ENCODE data around the gene HSBP1.

HSBP1 gene

GRCh38 chr16:83785455-83785854, 22.3 kb upstream of the HSBP1 start:
- no peaks in the 10 kb centered on the region for H3K4me1 ChIP-seq (ENCODE audit: insufficient read depth, low read length)
- no peak overlapping the region for H3K4me3 ChIP-seq (ENCODE audit: low read length)
- no peaks in the 10 kb centered on the region for H3K9me3 ChIP-seq (ENCODE audit: insufficient read depth, low read depth, low read length)
- H3K36me3 ChIP-seq (ENCODE audit: insufficient read depth, low read length): no peaks in the 10 kb centered on the region
- H3K27ac ChIP-seq (ENCODE audit: low read depth, low read length): no peak overlapping the region
- H3K27me3 ChIP-seq (ENCODE audit: insufficient read depth, low read length): no peaks in the 10 kb centered on the region
- 82% methylated on average over 2 of the region's 2 CpGs for WGBS
- no peak overlapping the region for H3K9ac ChIP-seq (ENCODE audit: low read depth, low read length)

- no peaks in the 10 kb centered on the region for H3K36me3 ChIP-seq (ENCODE audit: insufficient read depth, low read length)
- H3K9me3 ChIP-seq (ENCODE audit: insufficient read depth, low read depth, low read length): no peaks in the 10 kb centered on the region
- H3K27ac ChIP-seq (ENCODE audit: low read depth, low read length): no peak overlapping the region
- no peaks in the 10 kb centered on the region for H3K27me3 ChIP-seq (ENCODE audit: insufficient read depth, low read length)
- no peaks in the 10 kb centered on the region for H3K4me1 ChIP-seq (ENCODE audit: insufficient read depth, low read length)
- WGBS: 90% methylated on average over 8 of the region's 8 CpGs
- H3K9ac ChIP-seq (ENCODE audit: low read depth, low read length): no peak overlapping the region
- no peak overlapping the region for H3K4me3 ChIP-seq (ENCODE audit: low read length)
These were observed 18.0 kb upstream of the HSBP1 start for GRCh38 chr16:83789642-83790401.

GRCh38 chr16:83791916-83792315, 15.9 kb upstream of the HSBP1 start:
- Histone ChIP-seq H3K9me3 (ENCODE audit: insufficient read depth, low read depth, low read length) (no peaks in the 10 kb centered on the region), H3K36me3 (ENCODE audit: insufficient read depth, low read length) (no peaks in the 10 kb centered on the region), H3K9ac (ENCODE audit: low read depth, low read length) (no peak overlapping the region), H3K27me3 (ENCODE audit: insufficient read depth, low read length) (no peaks in the 10 kb centered on the region), H3K27ac (ENCODE audit: low read depth, low read length) (no peak overlapping the region), H3K4me3 (ENCODE audit: low read length) (no peak overlapping the region), H3K4me1 (ENCODE audit: insufficient read depth, low read length) (no peaks in the 10 kb centered on the region)
- 94% methylated on average over 10 of the region's 10 CpGs for WGBS

- 75% methylated on average over 1 of the region's 2 CpGs for WGBS
- H3K9me3 ChIP-seq (ENCODE audit: insufficient read depth, low read depth, low read length): no peaks in the 10 kb centered on the region
- H3K9ac ChIP-seq (ENCODE audit: low read depth, low read length): no peak overlapping the region
- H3K27ac ChIP-seq (ENCODE audit: low read depth, low read length): no peak overlapping the region
- no peaks in the 10 kb centered on the region for H3K27me3 ChIP-seq (ENCODE audit: insufficient read depth, low read length)
- 0 out of 2 replicates have a peak, but pooled peaks cover 4% of the 10 kb centered on the region for H3K4me1 ChIP-seq (ENCODE audit: insufficient read depth, low read length)
- H3K4me3 ChIP-seq (ENCODE audit: low read length): no peak overlapping the region
- H3K36me3 ChIP-seq (ENCODE audit: insufficient read depth, low read length): no peaks in the 10 kb centered on the region
These were observed 15.4 kb upstream of the HSBP1 start for GRCh38 chr16:83792391-83792790.

- H3K27me3 ChIP-seq (ENCODE audit: insufficient read depth, low read length): no peaks in the 10 kb centered on the region
These were observed 14.6 kb upstream of the HSBP1 start for GRCh38 chr16:83793179-83793578.

GRCh38 chr16:83794860-83795554, 12.8 kb upstream of the HSBP1 start:
- 0 out of 2 replicates have a peak, but pooled peaks cover 4% of the 10 kb centered on the region for H3K4me1 ChIP-seq (ENCODE audit: insufficient read depth, low read length)
- H3K4me3 ChIP-seq (ENCODE audit: low read length): no peak overlapping the region
- no peaks in the 10 kb centered on the region for H3K27me3 ChIP-seq (ENCODE audit: insufficient read depth, low read length)
- no peak overlapping the region for H3K9ac ChIP-seq (ENCODE audit: low read depth, low read length)
- no peaks in the 10 kb centered on the region for H3K9me3 ChIP-seq (ENCODE audit: insufficient read depth, low read depth, low read length)
- H3K36me3 ChIP-seq (ENCODE audit: insufficient read depth, low read length): no peaks in the 10 kb centered on the region
- no peak overlapping the region for H3K27ac ChIP-seq (ENCODE audit: low read depth, low read length)
- 92% methylated on average over 9 of the region's 10 CpGs for WGBS

More at GRCh38 chr16:83793179-83793578, 14.6 kb upstream of the HSBP1 start:
- no peak overlapping the region for H3K27ac ChIP-seq (ENCODE audit: low read depth, low read length)
- H3K4me1 ChIP-seq (ENCODE audit: insufficient read depth, low read length): 0 out of 2 replicates have a peak, but pooled peaks cover 4% of the 10 kb centered on the region
- WGBS: 87% methylated on average over 9 of the region's 9 CpGs
- H3K4me3 ChIP-seq (ENCODE audit: low read length): no peak overlapping the region
- H3K9me3 ChIP-seq (ENCODE audit: insufficient read depth, low read depth, low read length): no peaks in the 10 kb centered on the region
- H3K36me3 ChIP-seq (ENCODE audit: insufficient read depth, low read length): no peaks in the 10 kb centered on the region
- H3K9ac ChIP-seq (ENCODE audit: low read depth, low read length): no peak overlapping the region

- WGBS: 86% methylated on average over 9 of the region's 9 CpGs
- no peaks in the 10 kb centered on the region for H3K27me3 ChIP-seq (ENCODE audit: insufficient read depth, low read length)
These were observed 10.8 kb upstream of the HSBP1 start for GRCh38 chr16:83797013-83797412.

GRCh38 chr16:83799336-83799735, 8.4 kb upstream of the HSBP1 start:
- no peak overlapping the region for H3K27ac ChIP-seq (ENCODE audit: low read depth, low read length)
- H3K4me3 ChIP-seq (ENCODE audit: low read length): no peak overlapping the region
- no peaks in the 10 kb centered on the region for H3K27me3 ChIP-seq (ENCODE audit: insufficient read depth, low read length)
- no peaks in the 10 kb centered on the region for H3K9me3 ChIP-seq (ENCODE audit: insufficient read depth, low read depth, low read length)
- no peaks in the 10 kb centered on the region for H3K36me3 ChIP-seq (ENCODE audit: insufficient read depth, low read length)
- no peak overlapping the region for H3K9ac ChIP-seq (ENCODE audit: low read depth, low read length)
- WGBS: no CpG with 5 or more reads among the region's 1 CpG
- H3K4me1 ChIP-seq (ENCODE audit: insufficient read depth, low read length): peaks cover 20% of the 10 kb centered on the region

More at GRCh38 chr16:83797013-83797412, 10.8 kb upstream of the HSBP1 start:
- H3K9me3 ChIP-seq (ENCODE audit: insufficient read depth, low read depth, low read length): no peaks in the 10 kb centered on the region
- peaks cover 4% of the 10 kb centered on the region; the same call in 1 of the 2 replicates for H3K4me1 ChIP-seq (ENCODE audit: insufficient read depth, low read length)
- H3K9ac ChIP-seq (ENCODE audit: low read depth, low read length): no peak overlapping the region
- H3K36me3 ChIP-seq (ENCODE audit: insufficient read depth, low read length): no peaks in the 10 kb centered on the region
- H3K27ac ChIP-seq (ENCODE audit: low read depth, low read length): no peak overlapping the region
- no peak overlapping the region for H3K4me3 ChIP-seq (ENCODE audit: low read length)

- Histone ChIP-seq H3K27ac (ENCODE audit: low read depth, low read length) (peak overlapping the region; percentile 75), H3K4me3 (ENCODE audit: low read length) (peak overlapping the region; percentile 11; the same call in 1 of the 2 replicates), H3K36me3 (ENCODE audit: insufficient read depth, low read length) (no peaks in the 10 kb centered on the region), H3K27me3 (ENCODE audit: insufficient read depth, low read length) (no peaks in the 10 kb centered on the region), H3K9me3 (ENCODE audit: insufficient read depth, low read depth, low read length) (no peaks in the 10 kb centered on the region), H3K9ac (ENCODE audit: low read depth, low read length) (peak overlapping the region; percentile 46), H3K4me1 (ENCODE audit: insufficient read depth, low read length) (peaks cover 18% of the 10 kb centered on the region)
- 26% methylated on average over 4 of the region's 6 CpGs for whole genome bisulfite sequencing
These were observed 5.6 kb upstream of the HSBP1 start for GRCh38 chr16:83802135-83802534.

GRCh38 chr16:83802554-83803205, 5.1 kb upstream of the HSBP1 start:
- Histone ChIP-seq H3K9ac (ENCODE audit: low read depth, low read length) (peak overlapping the region; percentile 46), H3K36me3 (ENCODE audit: insufficient read depth, low read length) (no peaks in the 10 kb centered on the region), H3K27ac (ENCODE audit: low read depth, low read length) (peak overlapping the region; percentile 75), H3K4me1 (ENCODE audit: insufficient read depth, low read length) (peaks cover 16% of the 10 kb centered on the region), H3K4me3 (ENCODE audit: low read length) (peak overlapping the region; percentile 11; the same call in 1 of the 2 replicates), H3K9me3 (ENCODE audit: insufficient read depth, low read depth, low read length) (no peaks in the 10 kb centered on the region), H3K27me3 (ENCODE audit: insufficient read depth, low read length) (no peaks in the 10 kb centered on the region)
- WGBS: 67% methylated on average over 10 of the region's 11 CpGs

GRCh38 chr16:83803811-83804210, 4.0 kb upstream of the HSBP1 start:
- no peaks in the 10 kb centered on the region for H3K36me3 ChIP-seq (ENCODE audit: insufficient read depth, low read length)
- H3K27ac ChIP-seq (ENCODE audit: low read depth, low read length): no peak overlapping the region
- H3K9me3 ChIP-seq (ENCODE audit: insufficient read depth, low read depth, low read length): no peaks in the 10 kb centered on the region
- no peak overlapping the region for H3K4me3 ChIP-seq (ENCODE audit: low read length)
- H3K9ac ChIP-seq (ENCODE audit: low read depth, low read length): no peak overlapping the region
- 90% methylated on average over 2 of the region's 3 CpGs for WGBS
- no peaks in the 10 kb centered on the region for H3K27me3 ChIP-seq (ENCODE audit: insufficient read depth, low read length)
- peaks cover 17% of the 10 kb centered on the region for H3K4me1 ChIP-seq (ENCODE audit: insufficient read depth, low read length)

All from HUES64 (cell line).